Fibroblast of lung (primary cell): Measurements from ENCODE around the gene DEPDC5. TPM values are rescaled to one million over a fixed set of nuclear protein-coding genes. Genes with fewer than 3 reads are reported as not detected.

Source experiments
- DNase-seq, 2 donors: peaks; one replicate each; pipeline versions ENCODE4 v3.0.0 to v3.0.0-alpha.2; 2010; ENCODE audit warnings: low read depth in 2 of 2
- H2AFZ ChIP-seq: 2 replicates; pipeline ENCODE4 v1.5.1; 2012; ENCODE audit warnings: low read length, control low read depth, inconsistent platforms
- H3K27ac ChIP-seq: 2 replicates; pipeline ENCODE4 v1.5.1; 2011; ENCODE audit warnings: low read length, control low read depth; ENCODE audit not compliant: insufficient read depth
- H3K27me3 ChIP-seq: 2 replicates; pipeline ENCODE4 v1.5.1; 2011; ENCODE audit warnings: mild to moderate bottlenecking, low read length; ENCODE audit not compliant: control insufficient read depth, insufficient read depth
- H3K36me3 ChIP-seq: 2 replicates; pipeline ENCODE4 v1.5.1; 2011; ENCODE audit warnings: low read length; ENCODE audit not compliant: control insufficient read depth, insufficient read depth
- H3K4me1 ChIP-seq: 2 replicates; pipeline ENCODE4 v1.5.1; 2011; ENCODE audit warnings: low read length; ENCODE audit not compliant: control insufficient read depth, insufficient read depth; ENCODE audit errors: extremely low read depth
- H3K4me2 ChIP-seq: 2 replicates; pipeline ENCODE4 v1.5.1; 2011; ENCODE audit warnings: low read length, control low read depth; ENCODE audit not compliant: insufficient read depth; ENCODE audit errors: extremely low read depth
- H3K4me3 ChIP-seq, 4 experiments: fragments of 200-600 bp in 1 of 4; sonication (generic) in 1 of 4; replicated peaks in 1 of 4; 2 replicates each; pipeline ENCODE4 v1.5.1; 2011 to 2016; ENCODE audit warnings: low read length in 4 of 4, low read depth in 3 of 4, mild to moderate bottlenecking in 3 of 4, control low read depth in 2 of 4, inconsistent platforms in 1 of 4, mixed read lengths in 1 of 4; ENCODE audit not compliant: insufficient read depth in 1 of 4; ENCODE audit errors: control extremely low read depth in 1 of 4
- H3K79me2 ChIP-seq: 2 replicates; pipeline ENCODE4 v1.5.1; 2012; ENCODE audit warnings: mild to moderate bottlenecking, low read length, inconsistent platforms; ENCODE audit not compliant: control insufficient read depth, insufficient read depth
- H3K9ac ChIP-seq: 2 replicates; pipeline ENCODE4 v1.5.1; 2011; ENCODE audit warnings: mild to moderate bottlenecking, low read length, control low read depth; ENCODE audit not compliant: insufficient read depth
- H3K9me3 ChIP-seq: 2 replicates; pipeline ENCODE4 v1.5.1; 2012; ENCODE audit warnings: low read depth, low read length; ENCODE audit not compliant: control insufficient read depth, insufficient read depth
- H4K20me1 ChIP-seq: 2 replicates; pipeline ENCODE4 v1.5.1; 2011; ENCODE audit warnings: low read length; ENCODE audit not compliant: control insufficient read depth, insufficient read depth; ENCODE audit errors: extremely low read depth
- EZH2 ChIP-seq: IDR thresholded peaks from 2 replicates; pipeline ENCODE4 v1.5.1; 2012; ENCODE audit warnings: low read length, control low read depth, mild to moderate bottlenecking; ENCODE audit errors: missing control alignments
- polyA plus RNA-seq, 2 donors: library from polyadenylated mRNA; depleted of rRNA in 1 of 2; stranded (reverse) in 1 of 2; unstranded in 1 of 2; fragments of >200 nt; gene quantifications; 2 replicates each; pipeline ENCODE4 v1.2.1, GENCODE V29; 2011 to 2012; ENCODE audit warnings: missing spikeins in 1 of 2
- total RNA-seq: library from RNA; depleted of rRNA; stranded (reverse); fragments of >200 nt; gene quantifications from 2 replicates; pipeline ENCODE4 v1.2.1, GENCODE V29; 2014
- TF ChIP-seq, protein P1 (sequence below), 2 donors: IDR thresholded peaks in 1 of 2; conservative IDR thresholded peaks in 1 of 2; 1 replicate in 1 of 2; 2 replicates in 1 of 2; pipeline ENCODE4 v1.5.1; 2011 to 2012; ENCODE audit warnings: low read length in 2 of 2, control low read depth in 1 of 2, inconsistent platforms in 1 of 2, low read depth in 1 of 2, mild to moderate bottlenecking in 1 of 2

DEPDC5 gene
- total and polyA plus RNA-seq, 2 donors (not counting 1 experiment from before 2014, with no cell fraction given), result 10.4 to 10.7 TPM

DNA sequence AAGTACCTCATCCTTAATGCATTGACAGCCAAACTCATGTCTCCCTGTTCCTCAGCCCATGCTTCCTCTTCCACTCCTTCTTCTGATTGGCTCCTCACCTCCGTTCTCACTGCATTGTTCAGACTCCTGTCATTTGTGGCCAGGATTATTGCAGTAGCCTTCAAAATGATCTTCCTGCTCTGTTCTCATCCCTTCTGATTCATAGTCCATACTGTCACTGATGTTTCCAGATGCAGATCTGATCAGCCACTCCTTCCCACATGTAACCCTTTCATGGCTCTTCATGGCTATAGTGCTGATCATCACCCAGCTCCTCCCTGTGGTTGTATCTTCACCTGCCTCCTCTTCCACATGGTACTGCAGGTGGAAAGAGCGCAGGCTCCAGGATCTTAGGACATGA is 71.7 kb downstream of the DEPDC5 start:
- H3K4me1 ChIP-seq, result peaks cover 7% of the 10 kb centered on the region
- H3K4me3 ChIP-seq, result no peak overlapping the region
- H3K27ac ChIP-seq, result no peak overlapping the region
- H3K9me3 ChIP-seq, result no peaks in the 10 kb centered on the region
- H4K20me1 ChIP-seq, result no peaks in the 10 kb centered on the region
- H3K4me2 ChIP-seq, result no peak overlapping the region
- no peak for DNase-seq
- H3K27me3 ChIP-seq, result no peaks in the 10 kb centered on the region
- TF ChIP-seq EZH2, result no peak
- TF ChIP-seq, protein P1, sequence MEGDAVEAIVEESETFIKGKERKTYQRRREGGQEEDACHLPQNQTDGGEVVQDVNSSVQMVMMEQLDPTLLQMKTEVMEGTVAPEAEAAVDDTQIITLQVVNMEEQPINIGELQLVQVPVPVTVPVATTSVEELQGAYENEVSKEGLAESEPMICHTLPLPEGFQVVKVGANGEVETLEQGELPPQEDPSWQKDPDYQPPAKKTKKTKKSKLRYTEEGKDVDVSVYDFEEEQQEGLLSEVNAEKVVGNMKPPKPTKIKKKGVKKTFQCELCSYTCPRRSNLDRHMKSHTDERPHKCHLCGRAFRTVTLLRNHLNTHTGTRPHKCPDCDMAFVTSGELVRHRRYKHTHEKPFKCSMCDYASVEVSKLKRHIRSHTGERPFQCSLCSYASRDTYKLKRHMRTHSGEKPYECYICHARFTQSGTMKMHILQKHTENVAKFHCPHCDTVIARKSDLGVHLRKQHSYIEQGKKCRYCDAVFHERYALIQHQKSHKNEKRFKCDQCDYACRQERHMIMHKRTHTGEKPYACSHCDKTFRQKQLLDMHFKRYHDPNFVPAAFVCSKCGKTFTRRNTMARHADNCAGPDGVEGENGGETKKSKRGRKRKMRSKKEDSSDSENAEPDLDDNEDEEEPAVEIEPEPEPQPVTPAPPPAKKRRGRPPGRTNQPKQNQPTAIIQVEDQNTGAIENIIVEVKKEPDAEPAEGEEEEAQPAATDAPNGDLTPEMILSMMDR (conservative IDR thresholded peaks at IDR 0.05 in 1 of 2, IDR thresholded peaks at IDR 0.05 in 1 of 2; ENCODE audit: low read depth in 1 of 2, low read length in 2 of 2), result no peak
- H3K36me3 ChIP-seq, result peaks cover 8% of the 10 kb centered on the region
- H3K79me2 ChIP-seq, result no peaks in the 10 kb centered on the region
- no peak overlapping the region for H3K9ac ChIP-seq
- no peak overlapping the region for H2AFZ ChIP-seq

DNA sequence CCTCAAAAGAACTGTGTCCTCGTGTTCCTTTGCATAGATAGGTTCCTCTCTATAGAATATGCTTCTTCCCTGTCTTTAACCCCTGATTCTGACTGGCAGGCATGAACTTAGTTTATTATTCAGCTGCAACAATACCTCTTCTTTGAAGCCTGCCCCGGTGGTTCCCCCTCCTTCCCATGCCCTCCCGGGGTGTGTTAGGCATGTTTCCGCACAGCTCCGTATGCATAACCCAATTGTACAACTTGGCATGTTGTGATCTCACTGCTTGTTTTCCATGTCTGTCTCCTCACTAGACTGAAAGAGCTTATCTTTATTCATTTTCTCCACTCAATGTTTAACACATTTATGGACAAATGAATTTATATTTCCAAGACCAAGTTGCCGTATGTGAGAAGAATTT is 72.6 kb downstream of the DEPDC5 start:
- H3K36me3 ChIP-seq, result peaks cover 8% of the 10 kb centered on the region
- H3K4me3 ChIP-seq, result no peak overlapping the region
- no peak for DNase-seq
- TF ChIP-seq, protein P1 (conservative IDR thresholded peaks at IDR 0.05 in 1 of 2, IDR thresholded peaks at IDR 0.05 in 1 of 2; ENCODE audit: low read depth in 1 of 2, low read length in 2 of 2), result no peak
- TF ChIP-seq EZH2, result no peak
- no peak overlapping the region for H3K4me2 ChIP-seq
- no peak overlapping the region for H2AFZ ChIP-seq
- peaks cover 9% of the 10 kb centered on the region for H3K4me1 ChIP-seq
- H3K27me3 ChIP-seq, result no peaks in the 10 kb centered on the region
- no peak overlapping the region for H3K27ac ChIP-seq
- H3K79me2 ChIP-seq, result no peaks in the 10 kb centered on the region
- no peaks in the 10 kb centered on the region for H3K9me3 ChIP-seq
- no peak overlapping the region for H3K9ac ChIP-seq
- H4K20me1 ChIP-seq, result no peaks in the 10 kb centered on the region

DNA sequence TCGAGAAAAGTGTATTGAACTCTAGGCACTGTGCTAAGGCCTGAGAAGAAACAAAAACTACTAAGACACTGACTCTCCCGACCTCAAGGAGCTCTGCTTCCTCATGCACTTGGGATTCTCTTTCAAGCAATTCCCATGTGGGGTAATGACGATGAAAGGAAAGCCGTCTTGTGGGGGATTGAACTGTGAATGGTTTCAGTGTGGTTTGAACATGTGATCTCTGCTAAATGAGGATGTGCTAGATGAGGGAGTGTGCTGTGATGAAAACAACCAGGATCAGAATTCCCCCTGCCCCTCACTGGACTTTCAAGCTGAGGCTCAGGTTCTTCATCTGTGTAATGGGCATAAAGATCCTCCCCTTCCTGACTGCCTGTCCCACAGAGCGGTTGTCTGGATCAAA is 74.9 kb downstream of the DEPDC5 start:
- H3K9ac ChIP-seq, result no peak overlapping the region
- no peaks in the 10 kb centered on the region for H3K79me2 ChIP-seq
- no peak overlapping the region for H3K4me2 ChIP-seq
- DNase-seq, result no peak
- no peaks in the 10 kb centered on the region for H3K9me3 ChIP-seq
- H4K20me1 ChIP-seq, result no peaks in the 10 kb centered on the region
- no peaks in the 10 kb centered on the region for H3K36me3 ChIP-seq
- no peaks in the 10 kb centered on the region for H3K27me3 ChIP-seq
- no peak overlapping the region for H3K27ac ChIP-seq
- H3K4me1 ChIP-seq, result peaks cover 9% of the 10 kb centered on the region
- H3K4me3 ChIP-seq, result no peak overlapping the region
- no peak for TF ChIP-seq EZH2
- TF ChIP-seq, protein P1 (conservative IDR thresholded peaks at IDR 0.05 in 1 of 2, IDR thresholded peaks at IDR 0.05 in 1 of 2; ENCODE audit: low read depth in 1 of 2, low read length in 2 of 2), result no peak
- no peak overlapping the region for H2AFZ ChIP-seq
